IMR-90 (cell line): ENCODE data around the gene SPATA33. TPM values are rescaled to one million over a fixed set of nuclear protein-coding genes. Genes with fewer than 3 reads are reported as not detected.
A peak's percentile ranks its signal among the peaks of the same experiment; 100 is the strongest.
"Not testable (repeated sequence)": the region's sequence is repeated elsewhere in the genome, so short reads cannot be mapped to it uniquely, and the experiment has no call there.

Experiments used
- ATAC-seq: fragments of 200-7000 bp; cut with Tn5 transposase; 2 replicates; pipeline ENCODE4 v1.9.1; 2020; ENCODE audit warnings: low read depth, mild to moderate bottlenecking, moderate library complexity
- BruUV-seq: library from RNA; stranded (reverse); fragments of 400-500 nt; replicated peaks from 2 replicates; lab custom pipeline; 2021; lab: Mats Ljungman, UMichigan
- CTCF ChIA-PET: fragments of 300-600 bp; formaldehyde crosslinking; extraction: SDS; loops from one replicate; lab custom pipeline; 2021; ENCODE audit warnings: antibody characterized with exemption; lab: Yijun Ruan, JAX
- POLR2A ChIA-PET: fragments of 300-600 bp; sonication (Branson Sonifier 250); formaldehyde crosslinking; loops from one replicate; lab custom pipeline; 2022; ENCODE audit warnings: antibody characterized with exemption; ENCODE audit not compliant: unreplicated experiment; lab: Charles Lee
- DNase-seq: peaks from one replicate; pipeline ENCODE4 v3.0.0; 2013
- H2AFZ ChIP-seq: replicated peaks from 2 replicates; pipeline ENCODE3; 2013; ENCODE audit warnings: low read length, mild to moderate bottlenecking; ENCODE audit not compliant: poor library complexity
- H2AK5ac ChIP-seq: 2 replicates; pipeline ENCODE4 v1.6.1; 2013; ENCODE audit warnings: low read depth, low read length, inconsistent platforms
- H2AK9ac ChIP-seq: replicated peaks from 2 replicates; pipeline ENCODE3; 2013; ENCODE audit warnings: mild to moderate bottlenecking, low read depth, low read length, moderate library complexity; ENCODE audit not compliant: poor library complexity
- H2BK120ac ChIP-seq: 2 replicates; pipeline ENCODE4 v1.6.1; 2013; ENCODE audit warnings: low read depth, low read length, inconsistent platforms
- H2BK15ac ChIP-seq: 3 replicates; pipeline ENCODE4 v1.6.1; 2013; ENCODE audit warnings: low read depth, low read length, inconsistent platforms
- H2BK20ac ChIP-seq: 2 replicates; pipeline ENCODE4 v1.6.1; 2013; ENCODE audit warnings: low read depth, mild to moderate bottlenecking, inconsistent platforms, low read length, moderate library complexity
- H2BK5ac ChIP-seq: 2 replicates; pipeline ENCODE4 v1.6.1; 2013; ENCODE audit warnings: mild to moderate bottlenecking, low read depth, low read length, inconsistent platforms; ENCODE audit not compliant: poor library complexity, severe bottlenecking
- H3K14ac ChIP-seq: replicated peaks from 2 replicates; pipeline ENCODE4 v1.6.1; 2013; ENCODE audit warnings: low read depth, low read length, inconsistent platforms
- H3K18ac ChIP-seq: 2 replicates; pipeline ENCODE4 v1.6.1; 2013; ENCODE audit warnings: low read depth, low read length, control low read depth
- H3K23ac ChIP-seq: 2 replicates; pipeline ENCODE4 v1.6.1; 2013; ENCODE audit warnings: low read depth, low read length, inconsistent platforms
- H3K27ac ChIP-seq: 2 replicates; pipeline ENCODE4 v1.5.1; 2013; ENCODE audit warnings: mild to moderate bottlenecking, control low read depth, low read length; ENCODE audit not compliant: insufficient read depth
- H3K27me3 ChIP-seq: 2 replicates; pipeline ENCODE4 v1.6.1; 2013; ENCODE audit warnings: low read length; ENCODE audit not compliant: control insufficient read depth, insufficient read depth
- H3K36me3 ChIP-seq: 2 replicates; pipeline ENCODE4 v1.6.1; 2013; ENCODE audit warnings: low read length, mixed read lengths; ENCODE audit not compliant: control insufficient read depth, insufficient read depth
- H3K4ac ChIP-seq: 2 replicates; pipeline ENCODE4 v1.6.1; 2013; ENCODE audit warnings: low read depth, low read length, inconsistent platforms
- H3K4me1 ChIP-seq: 2 replicates; pipeline ENCODE4 v1.6.1; 2013; ENCODE audit warnings: low read length, mixed read lengths; ENCODE audit not compliant: control insufficient read depth, insufficient read depth
- H3K4me2 ChIP-seq: 2 replicates; pipeline ENCODE4 v1.6.1; 2013; ENCODE audit warnings: low read depth, mild to moderate bottlenecking, control low read depth, low read length, moderate library complexity
- H3K4me3 ChIP-seq: 2 replicates; pipeline ENCODE4 v1.5.1; 2013; ENCODE audit warnings: low read depth, mild to moderate bottlenecking, control low read depth, low read length, moderate library complexity; ENCODE audit not compliant: insufficient read depth
- H3K56ac ChIP-seq: 2 replicates; pipeline ENCODE4 v1.6.1; 2013; ENCODE audit warnings: low read length, inconsistent platforms; ENCODE audit not compliant: insufficient read depth; ENCODE audit errors: extremely low read depth
- H3K79me1 ChIP-seq, 2 experiments: 2 replicates each; pipeline ENCODE4 v1.6.1; 2013; ENCODE audit warnings: low read length in 2 of 2, inconsistent platforms in 1 of 2, low read depth in 1 of 2
- H3K9ac ChIP-seq: 2 replicates; pipeline ENCODE4 v1.6.1; 2013; ENCODE audit warnings: low read depth, low read length, control low read depth
- H3K9me1 ChIP-seq: 2 replicates; pipeline ENCODE4 v1.6.1; 2013; ENCODE audit warnings: low read length, inconsistent platforms; ENCODE audit not compliant: insufficient read depth
- H3K9me3 ChIP-seq: 2 replicates; pipeline ENCODE4 v1.6.1; 2013; ENCODE audit warnings: low read length; ENCODE audit not compliant: control insufficient read depth, insufficient read depth
- H4K20me1 ChIP-seq: 2 replicates; pipeline ENCODE4 v1.6.1; 2013; ENCODE audit warnings: low read length, inconsistent platforms; ENCODE audit not compliant: insufficient read depth
- H4K5ac ChIP-seq: 2 replicates; pipeline ENCODE4 v1.6.1; 2013; ENCODE audit warnings: mild to moderate bottlenecking, low read depth, low read length, control low read depth
- H4K8ac ChIP-seq, 2 experiments: 2 replicates each; pipeline ENCODE4 v1.6.1; 2013; ENCODE audit warnings: low read depth in 2 of 2, low read length in 2 of 2, control low read depth in 1 of 2, inconsistent platforms in 1 of 2
- H4K91ac ChIP-seq: 2 replicates; pipeline ENCODE4 v1.6.1; 2013; ENCODE audit warnings: low read depth, low read length, inconsistent platforms; ENCODE audit not compliant: insufficient read depth
- WGBS, 2 experiments: methylation state at CpG; one replicate each; pipeline versions ENCODE4 v1.1.5 to v1.1.7; 2013; ENCODE audit warnings: missing lambda C conversion rate in 2 of 2; ENCODE audit not compliant: insufficient read length in 1 of 2; ENCODE audit errors: extremely low coverage in 2 of 2; 5-methylcytosine and 5-hydroxymethylcytosine counted together
- dilution Hi-C: fragments of 300-500 bp; cut with HindIII; formaldehyde crosslinking; loops from one replicate; pipeline ENCODE4 v1.14.3; 2018; ENCODE audit warnings: low sequenced_read_pairs; ENCODE audit not compliant: unreplicated experiment
- in situ Hi-C: fragments of 300-500 bp; cut with MboI; formaldehyde crosslinking; loops from 3 replicates; pipeline ENCODE4 v1.14.3; 2019; ENCODE audit warnings: low sequenced_read_pairs, inconsistent platforms, mixed read lengths
- intact Hi-C: fragments of 100-400 bp; cut with micrococcal nuclease; formaldehyde crosslinking; loops from 2 replicates; pipeline ENCODE4 v1.10.0; 2022
- polyA plus RNA-seq, 3 experiments: library from polyadenylated mRNA; depleted of rRNA; stranded (reverse); fragments of >200 nt; gene quantifications; 2 replicates each; pipeline ENCODE4 v1.2.3, GENCODE V29; 2012; ENCODE audit warnings: low replicate concordance in 1 of 3
- total RNA-seq: library from RNA; depleted of rRNA; stranded (reverse); fragments of >200 nt; gene quantifications from 2 replicates; pipeline ENCODE4 v1.2.3, GENCODE V29; 2012

The SPATA33 gene
- total and polyA plus RNA-seq, 2 of the 4 experiments (the other 2 are of a cell fraction), result 0.90 to 3.4 TPM

DNA sequence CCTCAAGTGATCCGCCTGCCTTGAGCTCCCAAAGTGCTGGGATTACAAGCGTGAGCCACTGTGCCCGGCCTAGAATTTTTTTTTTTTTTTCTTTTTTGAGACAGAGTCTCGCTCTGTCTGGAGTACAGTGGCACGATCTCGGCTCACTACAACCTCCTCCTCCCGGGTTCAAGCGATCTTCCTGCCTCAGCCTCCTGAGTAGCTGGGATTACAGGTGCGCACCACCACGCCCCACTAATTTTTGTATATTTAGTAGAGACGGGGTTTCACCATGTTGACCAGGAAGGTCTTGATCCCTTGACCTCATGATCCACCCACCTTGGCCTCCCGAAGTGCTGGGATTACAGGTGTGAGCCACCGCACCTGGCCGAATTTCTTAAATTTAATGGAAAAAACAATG lies 41.1 kb downstream of the SPATA33 start:
- H2AK5ac ChIP-seq, H3K4me1 ChIP-seq, H2BK15ac ChIP-seq, H3K9me3 ChIP-seq, H2AK9ac ChIP-seq, H2BK120ac ChIP-seq, H2BK5ac ChIP-seq, H4K91ac ChIP-seq, POLR2A ChIA-PET, H3K9me1 ChIP-seq, dilution Hi-C loops, H3K4me2 ChIP-seq, H3K14ac ChIP-seq, H3K4ac ChIP-seq, H2AFZ ChIP-seq, H3K27ac ChIP-seq, H3K9ac ChIP-seq, H3K23ac ChIP-seq, DNase-seq, H4K8ac ChIP-seq, H3K18ac ChIP-seq, H2BK20ac ChIP-seq, H3K56ac ChIP-seq, in situ Hi-C loops, ATAC-seq, BruUV-seq, H3K27me3 ChIP-seq, intact Hi-C loops, H3K4me3 ChIP-seq, H4K5ac ChIP-seq: not testable (repeated sequence)
- CTCF ChIA-PET, result interaction anchor here (3.2 kb wide), 1 partner anchor 162 kb away, joined by 19 read pairs; no protein-coding TSS in a partner anchor
- Histone ChIP-seq H3K79me1 (peaks cover 5 to 20% of the 10 kb centered on the region in 2 experiments; a peak in 2 of 4 replicates), H4K20me1 (peaks cover 28% of the 10 kb centered on the region), H3K36me3 (peaks cover 25% of the 10 kb centered on the region)
- no CpG with 5 or more reads among the region's 14 CpGs for WGBS, 2 experiments

DNA sequence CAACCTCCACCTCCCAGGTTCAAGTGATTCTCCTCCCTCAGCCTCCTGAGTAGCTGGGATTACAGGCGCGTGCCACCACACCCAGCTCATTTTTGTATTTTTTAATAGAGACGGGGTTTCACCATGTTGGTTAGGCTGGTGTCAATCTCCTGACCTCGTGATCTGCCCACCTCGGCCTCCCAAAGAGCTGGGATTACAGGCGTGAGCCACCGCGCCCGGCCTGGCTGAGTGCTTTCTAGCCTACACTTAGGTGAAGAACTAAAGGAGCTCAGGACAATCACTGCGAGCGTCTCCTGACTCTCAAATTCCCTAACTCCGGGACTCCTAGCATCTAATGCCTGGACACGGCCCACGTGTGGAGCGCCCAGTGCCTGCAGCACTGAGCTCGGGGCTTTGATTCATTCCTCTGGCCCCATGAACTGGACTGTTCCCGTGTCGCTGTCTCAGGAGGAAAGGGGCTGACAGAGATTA lies 42.0 kb downstream of the SPATA33 start:
- in situ Hi-C loops, BruUV-seq: not testable (repeated sequence)
- H2AFZ ChIP-seq, result peak overlapping the region; percentile 78

More for the DNA sequence above, 42.0 kb downstream of the SPATA33 start:
- H3K27ac ChIP-seq, H3K4me1 ChIP-seq, H3K18ac ChIP-seq, H3K4ac ChIP-seq, H3K9me3 ChIP-seq, H3K9ac ChIP-seq, H2BK120ac ChIP-seq, dilution Hi-C loops, H4K91ac ChIP-seq, H2BK20ac ChIP-seq, H3K4me3 ChIP-seq, H2AK9ac ChIP-seq, H4K8ac ChIP-seq, H2BK15ac ChIP-seq, POLR2A ChIA-PET, H3K56ac ChIP-seq, H4K5ac ChIP-seq, DNase-seq, H3K14ac ChIP-seq, H2BK5ac ChIP-seq, H3K23ac ChIP-seq, H3K27me3 ChIP-seq, H3K9me1 ChIP-seq: not testable (repeated sequence)
- H3K79me1 ChIP-seq, result peaks cover 5 to 20% of the 10 kb centered on the region in 2 experiments; a peak in 2 of 4 replicates
- ATAC-seq, result peak; percentile 0; the same call in 1 of the 2 replicates
- H2AK5ac ChIP-seq, result peak overlapping the region; percentile 14; the same call in 1 of the 2 replicates
- H4K20me1 ChIP-seq, result peaks cover 28% of the 10 kb centered on the region
- CTCF ChIA-PET, result interaction anchor here (0.7 to 3.2 kb wide), 5 partner anchors 13 to 161 kb away, joined by 3 to 19 read pairs (median 3); partner anchors contain the start of gene CDK10
- H3K36me3 ChIP-seq, result peaks cover 17% of the 10 kb centered on the region; the same call in 1 of the 2 replicates
- H3K4me2 ChIP-seq, result peak overlapping the region; percentile 24; the same call in 1 of the 2 replicates
- no CpG with 5 or more reads among the region's 18 CpGs for WGBS, 2 experiments
- intact Hi-C loops, result loop anchor here (2.0 kb wide), 2 partner anchors 93 to 161 kb away; no protein-coding TSS in a partner anchor
